GM19238 (cell line): ENCODE results near the gene FAIM2.
A peak's percentile ranks its signal among the peaks of the same experiment; 100 is the strongest.

Experiments
- DNase-seq: peaks from one replicate; pipeline ENCODE4 v3.0.0; 2011; ENCODE audit warnings: low spot score; ENCODE audit not compliant: insufficient read length

The FAIM2 gene

GRCh38 chr12:49827401-49828099, 76.2 kb downstream of the FAIM2 start:
- DNase-seq: peak; percentile 37

DNA sequence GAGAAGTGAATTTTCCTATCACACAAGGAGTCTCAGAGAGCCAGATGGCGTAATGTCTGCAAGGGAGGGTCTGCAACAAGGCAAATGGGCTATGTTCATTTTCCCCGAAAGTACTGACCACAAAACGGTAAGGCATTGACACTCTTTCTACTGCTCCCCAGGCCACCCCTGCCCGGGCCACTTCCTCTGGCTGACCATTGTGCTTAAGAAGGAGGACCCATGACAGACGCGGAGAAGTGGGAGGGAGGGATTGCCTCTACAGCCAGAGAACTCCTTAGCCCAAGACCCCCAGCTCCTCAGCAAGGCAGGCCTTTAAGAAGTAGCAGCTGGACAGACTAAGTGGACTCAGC, 76.7 kb downstream of the FAIM2 start:
- DNase-seq: no peak

GRCh38 chr12:49825971-49826421, 77.7 kb downstream of the FAIM2 start:
- DNase-seq: no peak

DNA sequence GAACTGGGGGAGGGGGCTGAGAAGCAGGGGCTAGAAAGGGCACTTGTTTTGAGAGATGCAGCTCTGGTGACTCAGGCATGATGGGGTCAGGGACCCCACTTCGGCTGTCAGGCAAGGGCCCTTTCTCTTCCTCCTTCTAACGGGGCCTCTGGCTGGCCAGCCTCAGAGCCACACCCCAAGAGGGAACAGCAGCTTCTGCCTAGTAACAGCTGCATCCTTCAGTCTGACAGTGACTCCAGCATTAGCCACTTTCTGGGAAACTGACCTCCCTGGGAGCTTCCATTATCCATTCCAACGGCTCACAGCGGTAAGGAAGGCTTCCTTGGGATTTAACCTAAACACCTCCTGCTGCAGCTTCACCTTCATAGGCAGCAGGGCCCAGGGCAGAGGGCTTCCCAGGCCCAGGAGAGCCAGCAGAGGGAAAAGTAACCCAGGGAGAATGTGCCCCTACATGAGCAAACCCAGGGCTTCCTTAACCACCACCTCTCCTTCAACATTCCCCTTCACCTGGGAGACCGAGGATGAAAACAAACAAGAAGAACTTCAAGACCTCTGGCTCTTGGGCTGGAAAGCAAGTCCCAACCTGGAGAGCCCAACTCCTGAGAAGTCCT, 78.2 kb downstream of the FAIM2 start:
- no peak for DNase-seq

- DNase-seq: no peak
These were observed 78.8 kb downstream of the FAIM2 start for GRCh38 chr12:49824895-49825294.

DNA sequence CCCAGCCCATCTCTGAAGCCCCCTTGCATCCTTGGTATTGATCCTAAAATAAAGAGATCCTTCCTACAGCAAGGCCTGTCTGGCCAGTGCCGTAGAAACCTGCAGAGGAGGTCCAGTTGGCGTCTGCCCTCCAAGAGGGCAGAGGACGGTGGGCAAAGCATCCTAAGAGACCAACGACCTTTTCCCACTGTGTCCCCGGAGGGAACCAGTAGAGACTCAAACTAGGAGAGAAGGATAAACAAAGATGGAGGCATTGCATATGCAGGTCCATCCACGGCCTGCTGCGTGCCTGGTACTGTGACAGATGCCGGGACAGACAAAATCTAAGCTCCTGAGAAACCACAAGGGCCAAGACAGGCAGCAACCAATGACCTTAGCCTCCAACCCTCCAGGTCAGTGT, 79.3 kb downstream of the FAIM2 start:
- no peak for DNase-seq

DNA sequence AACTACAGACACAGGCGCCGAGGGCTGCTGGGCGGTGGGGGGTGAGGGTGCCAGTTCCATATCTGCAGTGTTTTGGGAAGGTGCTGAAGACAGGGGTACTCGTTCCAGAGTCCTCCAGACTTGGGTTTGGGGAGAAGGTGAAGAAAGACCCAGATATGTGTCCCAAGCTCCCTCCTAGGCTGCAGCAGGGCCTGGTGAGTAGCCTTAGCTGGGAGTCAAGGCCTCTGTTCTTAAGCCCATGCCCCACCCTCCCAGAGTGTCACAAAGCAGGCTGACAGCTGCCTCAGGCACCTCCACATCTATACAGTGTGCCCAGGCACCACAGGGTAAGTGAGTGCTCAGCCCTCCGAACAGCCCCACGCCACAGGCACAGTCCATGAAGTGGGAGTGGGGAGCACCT, 79.7 kb downstream of the FAIM2 start:
- DNase-seq: no peak

DNA sequence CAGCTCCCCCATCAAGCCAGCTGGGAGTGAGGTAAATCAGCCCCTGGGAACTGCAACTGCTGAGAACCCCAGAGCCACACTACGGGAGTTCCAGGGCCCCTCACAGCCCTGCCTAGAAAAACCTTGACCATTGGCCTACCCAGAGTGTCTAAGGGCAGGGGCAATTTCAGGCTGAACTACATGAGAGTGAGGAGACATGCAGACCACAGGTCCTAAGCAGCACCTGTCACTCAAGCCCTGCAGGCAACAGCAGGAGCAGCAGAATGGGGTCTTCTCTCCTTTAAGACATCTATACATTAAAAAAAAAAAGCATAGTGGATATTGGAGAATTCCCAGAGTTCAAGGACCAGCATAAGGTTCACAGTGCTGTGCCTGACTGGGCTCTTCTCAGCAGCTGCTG, 80.3 kb downstream of the FAIM2 start:
- no peak for DNase-seq

- DNase-seq: no peak
These were observed 82.1 kb downstream of the FAIM2 start for GRCh38 chr12:49821373-49822287.

- no peak for DNase-seq
These were observed 83.9 kb downstream of the FAIM2 start for GRCh38 chr12:49819786-49820185.

GRCh38 chr12:49818241-49818895, 85.3 kb downstream of the FAIM2 start:
- DNase-seq: no peak
